DMS79 (cell line): ENCODE data around the gene AMFR.

ENCODE experiments used
- DNase-seq: peaks from one replicate; lab custom pipeline; 2025; lab: John Stamatoyannopoulos, UW

The AMFR gene

DNA sequence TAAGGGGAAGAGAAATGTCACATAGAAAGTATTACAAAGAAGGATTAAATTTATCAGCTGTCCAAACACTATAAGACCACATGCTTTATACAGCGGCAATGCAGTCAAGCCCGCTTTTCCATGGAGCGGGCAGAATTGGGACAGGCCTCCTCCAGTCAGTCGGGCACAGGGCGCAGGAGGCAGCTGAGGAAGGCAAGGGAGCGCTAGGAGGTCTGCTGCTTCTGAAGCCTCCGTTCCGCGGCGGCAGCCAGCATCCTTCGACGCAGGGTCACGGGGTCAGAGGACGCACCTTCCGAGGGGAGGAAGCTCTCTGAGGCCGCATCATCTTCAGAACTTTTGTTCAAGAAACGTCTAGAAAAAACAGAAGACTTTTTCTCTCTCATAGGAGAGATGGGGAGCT is 62.6 kb downstream of the AMFR start:
- DNase-seq: no peak

GRCh38 chr16:56362057-56362655 is 63.2 kb downstream of the AMFR start:
- no peak for DNase-seq

DNA sequence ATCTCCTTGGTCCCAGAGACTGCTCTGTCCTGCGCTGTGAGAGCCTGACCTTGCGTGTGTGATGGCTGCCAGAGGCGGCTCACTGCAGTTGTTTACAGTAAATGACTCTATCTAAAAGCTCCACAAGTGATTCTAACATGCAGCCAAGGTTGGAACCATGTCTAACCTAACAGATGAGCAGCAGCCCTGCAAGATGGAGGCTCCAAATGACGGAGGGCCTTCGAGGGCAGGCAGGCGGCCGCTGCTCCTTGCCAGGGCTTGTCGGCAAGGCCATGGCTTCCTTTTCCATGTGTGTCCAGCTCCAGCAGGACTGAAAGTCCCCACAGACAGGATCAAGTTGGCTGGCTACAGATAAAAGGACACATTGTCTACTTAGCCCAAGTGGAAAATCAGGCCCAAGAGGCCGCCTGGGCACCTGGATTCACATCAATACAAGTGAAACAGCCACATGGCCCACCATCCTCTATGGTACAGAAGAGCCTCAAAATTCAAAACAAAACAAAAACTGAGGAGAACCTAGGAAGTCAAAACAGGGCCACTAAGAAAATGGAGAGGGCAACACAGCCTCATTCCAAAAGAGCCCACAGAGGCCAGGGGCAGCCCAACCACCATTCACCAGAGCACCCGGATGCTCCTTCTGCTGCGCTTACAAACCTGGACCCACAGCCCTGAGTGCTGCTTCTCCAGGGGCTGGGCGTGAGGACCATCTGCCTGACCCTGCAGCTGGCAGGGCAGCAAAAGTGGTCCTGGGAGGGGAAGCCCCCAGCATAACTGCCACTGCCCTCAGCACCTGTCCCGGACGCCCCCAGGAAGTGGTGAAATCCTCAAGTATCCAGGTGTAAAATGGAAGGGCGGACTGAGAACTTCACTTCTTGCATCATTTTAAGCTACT is 65.0 kb downstream of the AMFR start:
- no peak for DNase-seq

- DNase-seq: no peak
These were observed 67.5 kb downstream of the AMFR start for GRCh38 chr16:56357765-56358322.

GRCh38 chr16:56357241-56357764 is 68.0 kb downstream of the AMFR start:
- no peak for DNase-seq

- DNase-seq: no peak
These were observed 68.8 kb downstream of the AMFR start for GRCh38 chr16:56356276-56357240.

GRCh38 chr16:56355786-56356275 is 69.5 kb downstream of the AMFR start:
- no peak for DNase-seq

DNA sequence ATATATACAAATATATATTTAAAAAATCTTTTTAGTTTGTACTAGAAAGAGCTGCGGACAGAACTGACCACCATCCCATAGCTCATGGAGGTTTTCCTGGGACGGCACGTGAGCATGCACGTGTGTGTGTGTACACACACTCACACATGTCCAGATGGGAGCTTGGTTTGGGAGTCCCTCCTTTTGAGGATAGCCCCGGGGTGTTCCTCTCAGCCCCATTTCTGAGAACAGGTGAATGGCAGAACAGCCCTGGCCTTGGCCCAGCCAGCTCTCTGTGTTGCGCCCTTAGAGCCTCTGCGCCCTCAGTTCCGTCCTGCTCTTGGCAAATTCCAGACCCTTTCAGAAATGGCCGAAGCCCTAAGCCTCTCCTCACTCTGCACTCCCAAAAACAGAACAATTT is 70.1 kb downstream of the AMFR start:
- no peak for DNase-seq

DNA sequence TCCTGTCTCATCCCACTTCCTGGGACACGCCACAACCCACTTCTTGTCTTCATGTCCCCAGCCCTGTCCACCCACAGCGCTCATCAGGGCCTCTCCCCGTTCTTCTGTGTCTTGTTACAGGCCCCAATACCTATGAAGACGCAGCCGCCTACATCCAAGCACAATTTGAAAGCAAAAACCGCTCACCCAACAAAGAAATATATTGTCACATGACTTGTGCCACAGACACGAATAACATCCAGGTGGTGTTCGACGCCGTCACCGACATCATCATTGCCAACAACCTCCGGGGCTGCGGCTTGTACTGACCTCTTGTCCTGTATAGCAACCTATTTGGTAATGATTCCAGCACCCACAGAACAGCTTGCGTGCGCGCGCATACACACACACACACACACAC is 70.6 kb downstream of the AMFR start:
- no peak for DNase-seq

- no peak for DNase-seq
These were observed 71.3 kb downstream of the AMFR start for GRCh38 chr16:56354016-56354415.

- DNase-seq: no peak
These were observed 72.1 kb downstream of the AMFR start for GRCh38 chr16:56353054-56353921.

DNA sequence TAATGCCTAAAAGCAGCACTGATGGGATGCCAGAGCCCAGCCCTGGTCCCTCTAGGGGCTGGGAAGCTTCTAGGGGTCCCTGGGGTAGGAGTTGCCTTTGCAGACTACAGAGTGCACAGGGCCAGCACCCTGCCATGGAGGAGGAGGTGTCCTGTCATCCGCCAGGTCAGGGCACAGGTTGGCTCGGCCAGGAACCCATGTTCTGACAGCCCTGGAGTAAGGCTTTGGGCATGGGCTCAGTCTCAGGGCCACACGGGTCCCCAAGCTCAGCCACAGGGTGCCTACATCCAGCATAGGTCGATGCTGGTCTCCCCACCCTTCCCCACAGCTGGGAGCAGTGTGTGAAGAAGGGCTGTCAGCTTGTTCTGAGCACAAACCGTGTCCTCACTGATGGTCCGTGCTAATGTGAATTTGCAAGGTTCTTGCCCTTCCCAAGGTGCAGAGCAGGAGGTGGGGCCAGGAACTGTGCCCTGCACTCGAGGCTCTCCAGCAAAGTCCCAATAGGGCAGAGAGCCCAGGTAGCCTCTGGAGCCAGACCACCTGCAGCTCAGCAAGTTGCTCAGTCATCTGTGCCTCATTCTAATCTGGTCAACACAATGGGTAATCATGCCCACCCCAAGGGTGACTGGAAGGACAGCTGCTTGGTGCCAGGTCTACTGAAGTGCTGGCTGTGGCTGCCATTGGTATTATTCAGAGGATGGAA is 72.8 kb downstream of the AMFR start:
- DNase-seq: no peak

- no peak for DNase-seq
These were observed 73.9 kb downstream of the AMFR start for GRCh38 chr16:56351481-56351880.

- DNase-seq: no peak
These were observed 74.6 kb downstream of the AMFR start for GRCh38 chr16:56350491-56351405.

GRCh38 chr16:56349711-56350161 is 75.6 kb downstream of the AMFR start:
- no peak for DNase-seq

DNA sequence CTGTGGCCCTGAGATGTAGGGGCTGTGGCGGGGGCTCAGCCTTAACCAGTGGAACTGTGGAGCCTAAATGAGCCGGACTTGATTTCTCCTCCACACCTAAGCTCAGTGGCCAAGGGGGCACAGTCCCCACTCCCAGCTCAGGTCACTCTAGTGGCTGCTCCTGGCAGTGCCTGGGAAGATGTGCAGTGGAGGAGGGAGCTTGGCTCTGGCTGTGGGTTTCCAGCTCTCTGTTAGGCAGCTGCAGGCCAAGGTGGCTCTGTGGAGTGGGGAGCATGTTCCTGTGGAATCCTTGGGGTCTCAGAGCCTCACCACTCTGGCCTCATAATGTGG is 76.3 kb downstream of the AMFR start:
- no peak for DNase-seq

GRCh38 chr16:56348168-56349085 is 76.9 kb downstream of the AMFR start:
- no peak for DNase-seq

DNA sequence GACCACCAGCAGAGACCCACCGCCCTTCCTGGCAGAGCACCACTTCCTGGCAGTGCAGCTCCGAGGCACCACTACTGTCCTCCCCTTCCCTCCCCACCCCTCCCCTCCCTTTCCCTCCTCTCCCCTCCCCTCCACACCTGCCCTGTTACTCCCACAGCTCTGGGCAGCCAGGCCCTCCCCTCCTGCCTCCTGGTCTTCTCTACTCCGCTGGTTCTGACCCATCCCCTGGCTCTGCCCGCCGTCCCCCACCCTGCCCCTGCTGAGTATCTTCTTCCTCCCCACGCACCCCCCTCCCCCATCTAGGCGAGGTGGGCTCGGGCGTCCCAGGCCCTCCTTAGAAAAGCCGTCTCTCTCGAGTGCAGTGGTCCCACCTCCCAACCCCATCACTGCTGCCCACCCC is 77.7 kb downstream of the AMFR start:
- no peak for DNase-seq
